ENCODE results near the gene TMEM191B. TPM values are rescaled to one million over a fixed set of nuclear protein-coding genes. Genes with fewer than 3 reads are reported as not detected.
A peak's percentile ranks its signal among the peaks of the same experiment; 100 is the strongest.
"Not testable (repeated sequence)": the region's sequence is repeated elsewhere in the genome, so short reads cannot be mapped to it uniquely, and the experiment has no call there.

Gene TMEM191B
- 1 to 10 TPM in 1 of 4 donors, under 1 TPM in 1, not detected in 2; 0.24 to 4.1 TPM for total RNA-seq

DNA sequence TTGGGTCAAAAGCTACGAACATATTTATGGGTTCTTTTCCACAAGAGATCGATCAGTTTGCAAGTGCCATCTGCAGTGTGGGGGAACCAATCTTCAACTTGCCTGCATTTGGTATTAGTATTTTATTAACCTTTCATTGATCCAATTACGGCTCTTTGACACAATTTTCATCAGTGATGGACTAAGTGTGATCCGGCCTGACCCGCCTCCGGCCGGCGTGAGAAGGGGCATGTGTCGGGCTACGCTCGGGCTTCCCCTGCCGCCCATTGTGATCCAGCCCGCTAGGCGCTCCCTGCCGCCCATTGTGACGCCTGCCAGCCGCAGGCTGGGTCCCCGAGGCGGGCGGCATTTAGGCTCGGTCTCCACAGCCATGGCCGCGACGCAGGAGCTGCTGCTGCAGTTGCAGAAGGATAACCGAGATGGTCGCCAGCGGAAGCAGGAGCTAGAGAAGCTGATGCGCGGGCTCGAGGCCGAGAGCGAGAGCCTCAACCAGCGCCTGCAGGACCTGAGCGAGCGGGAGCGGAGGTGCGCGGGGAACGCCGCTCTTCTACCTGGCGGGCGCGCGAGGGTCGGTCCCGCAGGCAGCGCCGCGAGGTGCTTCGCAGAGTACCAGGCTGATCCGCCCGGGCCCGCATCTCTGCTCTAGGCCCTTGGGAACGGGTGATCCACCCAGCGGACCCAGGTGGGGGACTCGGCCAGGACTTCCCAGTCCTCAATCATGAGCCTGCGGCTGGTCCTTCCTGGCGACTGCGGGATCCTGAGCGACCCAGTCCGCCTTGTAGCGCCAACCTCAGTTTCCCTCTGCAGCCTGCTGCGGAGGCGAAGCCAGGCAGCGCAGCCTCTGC is at the start of gene TMEM191B:
Gene TMEM191B, plus strand, starts transcription at position 51 of the 845 bp plus-strand sequence. Its CDS starts 179 bp downstream, at position 230.
- not testable (repeated sequence) for DNase-seq (ENCODE audit: low spot score); ATAC-seq (ENCODE audit: low FRiP score)

DNA sequence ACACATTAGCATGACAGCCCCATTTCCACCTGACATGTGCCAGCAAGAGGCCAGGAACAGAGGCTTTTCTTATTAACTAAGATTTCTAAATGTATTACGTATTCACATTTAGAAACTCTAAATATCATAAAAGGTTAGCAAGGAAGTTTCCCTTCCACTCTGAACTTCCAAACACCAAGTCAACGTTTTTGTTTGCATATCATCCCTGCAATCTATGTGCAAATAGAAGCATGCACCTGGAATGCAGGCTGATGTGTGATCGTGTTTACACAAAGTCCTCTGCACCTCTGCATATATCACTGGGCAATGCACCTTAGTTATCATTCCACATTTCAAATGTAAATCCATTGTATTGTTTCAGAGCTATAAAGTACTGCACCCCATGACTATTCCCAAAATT is 31.4 kb upstream of the TMEM191B start:
- DNase-seq (ENCODE audit: low spot score); ATAC-seq (ENCODE audit: low FRiP score): not testable (repeated sequence)

DNA sequence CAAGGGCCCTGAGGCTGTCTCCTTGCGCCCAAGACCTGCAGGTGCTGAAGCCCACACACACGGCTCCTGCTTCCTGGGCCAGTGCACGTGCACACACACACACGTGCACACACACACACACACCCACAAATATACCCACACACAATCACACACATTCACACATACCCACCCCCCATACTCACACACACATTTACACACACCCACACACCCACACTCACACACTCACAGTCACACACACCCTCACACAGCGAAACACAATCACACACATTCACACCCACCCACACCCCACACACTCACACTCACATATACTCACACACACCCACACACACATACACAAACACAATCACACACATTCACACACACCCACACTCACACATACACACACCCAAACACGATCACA is 16.3 kb upstream of the TMEM191B start:
- DNase-seq (ENCODE audit: low spot score); ATAC-seq (ENCODE audit: low FRiP score): not testable (repeated sequence)

DNA sequence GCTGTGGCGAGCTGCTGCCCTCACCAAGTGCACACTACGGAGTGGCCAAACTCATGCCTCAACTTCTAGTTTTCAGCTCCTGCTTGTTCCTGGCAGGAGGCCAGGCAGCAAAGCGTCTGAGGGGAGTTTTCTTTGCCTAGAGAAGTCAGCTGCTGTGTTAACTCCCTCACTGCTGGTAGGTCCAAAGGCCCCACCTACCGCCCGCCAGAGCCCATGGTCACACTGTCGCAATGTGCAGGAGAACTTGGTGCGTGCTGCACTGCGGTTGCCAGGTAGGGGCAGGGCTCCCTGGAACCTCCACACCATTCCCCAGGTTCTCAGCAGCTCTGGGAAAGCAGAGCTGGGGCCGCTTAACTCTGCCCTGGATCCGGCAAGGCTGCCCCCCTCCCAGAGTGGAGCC is 15.2 kb upstream of the TMEM191B start:
- not testable (repeated sequence) for DNase-seq (ENCODE audit: low spot score); ATAC-seq (ENCODE audit: low FRiP score)

DNA sequence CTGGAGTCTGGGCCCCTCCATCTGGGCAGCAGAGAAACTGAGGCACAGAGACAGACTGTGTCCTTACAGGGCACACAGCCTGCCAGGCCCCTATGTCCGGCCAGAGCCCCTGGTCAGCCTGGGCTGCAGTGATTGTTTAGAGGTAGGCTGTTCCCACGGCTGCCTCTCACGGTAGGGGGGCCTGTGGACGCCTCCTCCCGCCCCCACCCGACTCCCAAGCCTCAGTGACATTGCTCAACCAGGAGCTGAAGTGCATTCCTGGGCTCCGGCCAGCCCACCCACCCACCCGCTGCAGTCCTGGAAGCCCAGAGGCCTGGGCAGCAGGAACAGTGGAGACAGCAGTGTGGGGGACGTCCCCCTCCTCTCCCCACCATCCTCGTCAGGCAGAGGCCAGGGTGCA is 14.1 kb upstream of the TMEM191B start:
- not testable (repeated sequence) for ATAC-seq (ENCODE audit: low FRiP score); DNase-seq (ENCODE audit: low spot score)

DNA sequence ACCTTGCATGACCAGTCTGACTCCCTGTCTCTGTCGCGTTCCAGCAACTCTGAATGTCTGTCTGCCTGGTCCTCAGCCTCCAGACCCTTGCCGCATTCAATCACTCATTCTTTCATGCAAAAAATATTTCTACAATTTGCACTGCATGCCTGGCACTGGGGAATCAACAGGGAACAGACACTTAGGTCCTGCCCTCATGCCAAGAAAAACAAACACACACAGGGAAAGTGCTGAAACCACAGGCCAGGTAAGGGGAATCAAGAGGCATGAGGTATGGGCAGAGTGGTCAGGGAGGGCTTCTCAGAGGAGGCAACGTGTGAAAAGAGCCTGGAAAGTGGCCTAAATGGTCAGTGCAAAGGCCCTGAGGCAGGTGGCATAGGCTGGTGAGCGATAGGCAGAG is 9.5 kb upstream of the TMEM191B start, which contains the start of gene GGTLC3:
Gene GGTLC3, minus strand, starts transcription at position 101 of the 400 bp plus-strand sequence. CDS start 264 bp downstream, outside the sequence.
- not testable (repeated sequence) for ATAC-seq (ENCODE audit: low FRiP score)

DNA sequence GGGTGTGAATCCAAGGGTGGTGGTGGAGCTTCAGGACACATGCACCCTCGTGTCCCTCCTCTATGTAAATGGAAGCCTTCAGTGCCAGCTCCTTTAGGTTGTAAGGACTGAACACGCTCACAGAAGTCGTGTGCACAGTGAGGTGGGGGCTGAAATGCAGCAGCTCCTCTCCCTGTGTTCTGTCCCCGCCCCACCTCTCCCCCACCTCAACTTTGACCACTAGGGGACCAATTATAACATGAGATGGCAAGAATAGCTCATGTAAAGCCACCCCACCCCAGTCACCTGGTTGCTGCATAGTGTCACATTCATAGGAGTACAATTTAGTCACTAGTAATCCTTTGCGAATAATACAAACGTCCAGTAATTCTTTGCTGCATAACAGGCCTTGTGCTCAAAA is 4.8 kb upstream of the TMEM191B start:
- ATAC-seq (ENCODE audit: low FRiP score); DNase-seq (ENCODE audit: low spot score): not testable (repeated sequence)

More for the DNA sequence above, 9.5 kb upstream of the TMEM191B start, which contains the start of gene GGTLC3:
- DNase-seq (ENCODE audit: low spot score), result not testable (repeated sequence)

DNA sequence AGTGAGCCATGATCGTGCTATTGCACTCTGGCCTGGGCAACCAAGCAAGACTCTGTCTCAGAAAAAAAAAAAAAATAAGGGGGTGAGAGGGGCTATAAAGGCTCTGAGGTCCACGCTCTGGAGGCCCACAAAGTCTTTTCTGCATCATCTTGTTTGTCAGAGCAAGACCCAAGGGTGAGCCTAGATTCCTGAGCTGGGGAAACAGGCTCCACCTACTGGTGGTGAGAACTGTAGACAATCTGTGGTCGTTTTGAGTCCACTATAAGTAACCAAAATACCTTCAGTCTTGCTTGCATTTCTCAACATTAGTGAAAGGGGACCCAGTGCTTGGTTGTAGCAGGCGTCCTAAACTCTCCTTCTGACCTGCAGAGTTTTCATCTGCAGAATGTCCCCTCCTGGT is 4.3 kb upstream of the TMEM191B start:
- ATAC-seq (ENCODE audit: low FRiP score); DNase-seq (ENCODE audit: low spot score): not testable (repeated sequence)

DNA sequence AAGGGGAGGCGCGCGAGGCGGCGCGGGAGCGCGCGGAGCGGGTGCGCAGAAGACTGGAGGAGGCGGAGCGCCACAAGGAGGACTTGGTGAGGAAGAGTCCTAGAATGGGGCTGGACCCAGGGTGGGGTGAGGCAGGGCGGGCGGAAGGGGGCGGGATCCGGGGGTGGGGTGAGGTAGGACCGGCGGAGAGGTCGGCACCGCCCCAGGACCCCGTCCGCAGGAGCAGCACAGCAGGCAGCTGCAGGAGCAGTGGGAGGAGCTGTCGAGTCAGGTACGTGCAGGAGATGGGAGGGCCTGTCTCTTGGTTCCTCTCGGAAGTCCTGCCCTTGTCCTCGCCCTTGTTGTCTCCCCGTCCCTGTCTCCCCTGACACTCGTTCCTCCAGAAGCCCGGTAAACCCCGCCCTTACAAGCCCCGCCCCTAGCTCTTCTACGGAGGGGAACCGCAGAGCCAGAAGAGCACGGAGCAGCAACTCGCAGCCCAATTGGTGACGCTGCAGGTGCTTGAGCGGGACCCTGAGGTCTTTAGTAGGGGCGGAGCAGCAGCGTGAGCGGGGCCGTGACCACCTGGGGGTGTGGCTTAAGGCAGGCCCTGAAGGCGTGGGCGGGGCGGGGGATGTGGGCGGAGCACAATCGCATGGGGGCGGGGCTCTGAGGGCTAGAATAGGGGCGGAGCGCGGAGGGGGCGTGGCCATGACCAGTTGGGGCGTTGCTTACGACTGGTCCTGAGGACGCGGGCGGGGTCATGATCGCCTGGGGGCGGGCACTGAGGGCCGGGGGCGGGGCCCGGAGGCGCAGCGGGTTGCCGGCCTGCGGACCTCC is 1.2 kb downstream of the TMEM191B start:
- ATAC-seq (ENCODE audit: low FRiP score) (peak; percentile 94), DNase-seq (ENCODE audit: low spot score) (peak; percentile 86)

DNA sequence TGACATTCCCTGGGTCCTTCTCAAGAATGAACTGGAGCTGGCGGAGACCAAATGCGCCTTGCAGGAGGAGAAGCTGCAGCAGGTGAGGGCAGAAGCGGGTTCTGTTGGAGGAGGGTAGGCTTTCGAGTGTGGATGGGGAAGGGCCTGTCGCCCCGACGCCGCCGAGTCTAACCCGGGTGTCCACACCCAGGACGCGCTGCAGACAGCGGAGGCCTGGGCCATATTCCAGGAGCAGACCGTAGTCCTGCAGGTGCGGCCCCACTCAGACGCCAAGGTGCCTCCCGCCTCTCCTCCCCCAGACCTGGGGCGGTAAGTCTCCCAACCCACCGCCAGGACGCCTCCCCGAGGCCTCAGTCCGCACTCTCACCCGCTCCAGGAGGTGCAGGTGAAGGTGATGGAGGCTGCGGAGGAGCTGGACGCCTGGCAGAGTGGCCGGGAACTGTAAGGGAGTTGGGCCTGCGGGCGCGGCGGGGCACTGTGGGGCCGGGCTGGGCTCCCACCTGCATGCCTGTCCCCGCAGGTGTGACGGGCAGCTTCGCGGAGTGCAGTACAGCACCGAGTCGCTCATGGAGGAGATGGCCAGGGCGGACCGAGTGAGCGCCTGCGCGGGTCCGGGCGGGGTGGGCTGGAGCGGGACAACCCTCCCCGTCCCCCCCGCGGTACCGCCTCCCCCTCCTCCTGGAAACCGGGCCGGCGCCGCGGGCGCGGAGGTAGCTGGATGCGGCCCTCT is 2.0 kb downstream of the TMEM191B start:
- DNase-seq (ENCODE audit: low spot score), result not testable (repeated sequence)
- ATAC-seq (ENCODE audit: low FRiP score), result peak; percentile 33

DNA sequence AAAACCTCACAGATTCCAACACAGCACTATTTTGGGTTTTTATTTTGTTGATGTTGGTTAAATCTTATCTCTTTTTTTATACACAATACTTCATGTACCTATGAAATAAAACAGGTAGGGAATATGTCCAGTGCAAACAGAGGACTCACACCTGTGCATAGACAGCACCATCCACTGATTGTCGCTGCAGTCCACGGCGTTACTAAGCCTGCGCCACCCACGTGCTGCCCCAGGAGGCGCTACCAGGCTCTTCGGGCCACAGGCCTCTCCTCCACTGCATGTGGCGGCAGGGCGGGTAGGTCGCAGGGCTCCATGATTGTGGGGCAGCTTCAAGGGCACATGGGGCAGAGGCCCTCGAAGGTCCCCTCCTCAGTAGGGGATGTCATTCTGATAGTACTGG is 6.0 kb downstream of the TMEM191B start:
- ATAC-seq (ENCODE audit: low FRiP score); DNase-seq (ENCODE audit: low spot score): not testable (repeated sequence)

DNA sequence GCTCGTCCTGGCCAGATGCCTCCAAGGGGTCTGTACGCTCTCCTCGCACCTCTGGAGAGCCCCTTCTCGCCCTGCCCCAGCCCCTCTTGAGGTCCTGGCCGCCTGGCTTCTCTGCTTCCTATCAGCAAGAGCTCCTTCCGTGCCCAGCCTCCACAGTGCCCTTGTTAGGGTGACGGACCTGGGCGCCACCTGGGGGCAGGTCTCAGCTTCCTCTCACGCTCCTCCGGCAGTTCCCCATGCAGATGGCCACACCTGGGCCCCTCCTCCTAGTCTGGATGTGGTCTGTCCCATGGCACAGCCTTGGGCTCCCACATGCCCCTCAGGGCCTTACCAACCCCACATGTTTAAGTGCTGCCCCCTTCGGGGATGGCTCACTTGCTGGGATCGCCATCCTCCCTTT is 6.7 kb downstream of the TMEM191B start:
- DNase-seq (ENCODE audit: low spot score); ATAC-seq (ENCODE audit: low FRiP score): not testable (repeated sequence)

DNA sequence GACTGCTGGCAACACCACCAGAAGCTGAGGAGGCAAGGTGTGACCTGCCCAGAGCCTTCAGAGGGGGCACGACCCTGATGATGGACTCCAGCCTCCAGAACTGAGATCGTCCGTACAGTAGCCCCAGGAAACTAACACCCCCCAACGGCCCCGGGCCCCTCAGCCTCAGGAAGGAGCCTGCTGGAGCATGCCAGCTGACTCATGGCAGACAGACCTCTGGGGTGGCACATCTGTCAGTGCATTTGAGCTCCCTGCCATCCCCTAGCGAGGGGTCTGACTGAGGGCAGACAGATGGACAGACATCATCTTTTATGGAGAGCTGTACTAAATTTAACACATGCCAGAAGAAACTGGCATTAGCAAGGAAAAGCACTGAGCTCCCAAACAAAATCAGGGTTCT is 12.4 kb downstream of the TMEM191B start:
- not testable (repeated sequence) for DNase-seq (ENCODE audit: low spot score); ATAC-seq (ENCODE audit: low FRiP score)

DNA sequence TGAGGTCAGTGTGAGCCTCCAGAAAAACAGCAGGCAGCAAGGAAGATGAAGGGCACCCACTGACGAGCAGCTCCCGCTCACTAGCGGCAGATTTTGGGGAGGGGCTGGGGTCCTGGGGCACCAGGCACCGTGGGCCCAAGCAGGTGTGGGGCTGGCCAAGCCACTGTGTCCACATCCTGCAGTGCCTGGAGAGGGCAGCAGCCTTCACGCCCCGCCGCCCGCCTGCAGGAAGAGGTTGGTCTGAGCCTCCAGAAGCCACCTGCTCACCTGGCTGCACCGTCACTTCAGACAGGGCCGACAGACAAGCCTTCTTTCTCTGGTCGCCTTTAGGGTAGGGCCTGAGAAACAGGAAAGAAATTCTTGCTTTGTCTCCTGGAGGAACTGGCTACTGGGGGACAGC is 15.8 kb downstream of the TMEM191B start:
- ATAC-seq (ENCODE audit: low FRiP score); DNase-seq (ENCODE audit: low spot score): not testable (repeated sequence)

DNA sequence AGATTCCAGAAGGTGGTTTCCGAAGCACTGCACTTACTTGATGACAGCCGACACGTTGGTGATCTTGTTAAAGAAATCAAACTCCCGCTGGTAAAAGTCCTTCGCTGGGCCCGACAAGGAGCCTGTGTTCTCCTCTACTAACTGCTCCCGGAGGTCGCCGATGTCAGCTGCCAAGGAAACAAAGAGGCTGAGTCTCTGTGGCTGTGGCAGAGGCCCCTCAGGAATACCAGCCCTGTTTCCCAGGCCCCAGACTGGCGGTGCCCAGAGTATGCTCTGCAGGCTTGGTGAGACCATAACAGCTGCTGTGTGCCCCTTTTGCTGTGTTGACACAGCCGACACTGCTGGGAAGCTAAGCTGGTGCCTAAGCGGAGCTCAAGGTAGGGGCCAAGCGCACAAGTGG is 17.0 kb downstream of the TMEM191B start:
- ATAC-seq (ENCODE audit: low FRiP score), result not testable (repeated sequence)

DNA sequence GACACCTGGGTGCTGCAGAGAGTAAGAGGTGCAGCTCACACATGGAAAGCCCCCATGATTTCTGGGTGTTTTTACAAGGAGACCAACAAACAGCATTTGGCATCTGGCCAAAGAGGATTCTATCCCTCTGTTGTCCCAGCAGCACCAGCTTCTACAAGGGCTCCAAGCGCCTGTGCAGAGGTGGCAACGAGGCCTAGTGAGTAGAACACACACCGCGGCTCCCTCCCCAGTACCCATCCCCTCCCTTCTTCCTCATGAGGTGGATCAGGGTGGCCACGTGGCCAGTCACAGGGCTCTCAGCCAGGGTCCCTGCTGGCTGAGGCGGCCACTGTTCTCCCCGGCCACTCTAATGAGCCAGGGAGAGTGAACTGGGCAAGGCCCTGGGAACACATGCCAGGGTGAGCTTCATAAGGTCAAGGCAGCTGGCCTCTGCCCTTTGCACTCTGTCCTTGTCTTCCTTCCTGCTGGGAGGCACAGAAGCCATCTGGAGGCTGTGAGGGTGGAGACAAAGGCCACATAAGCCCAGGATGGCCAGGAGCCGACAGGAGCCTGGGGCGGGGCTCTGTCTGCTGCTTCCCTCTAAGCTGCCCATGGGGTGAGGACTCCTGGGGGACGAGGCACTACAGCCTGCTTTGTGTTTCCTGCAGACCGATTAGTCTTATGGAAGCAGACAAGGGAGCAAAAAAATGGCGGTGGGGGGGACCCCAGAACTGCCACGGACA is 22.0 kb downstream of the TMEM191B start:
- not testable (repeated sequence) for DNase-seq (ENCODE audit: low spot score); ATAC-seq (ENCODE audit: low FRiP score)

More for the DNA sequence above, 17.0 kb downstream of the TMEM191B start:
- not testable (repeated sequence) for DNase-seq (ENCODE audit: low spot score)

DNA sequence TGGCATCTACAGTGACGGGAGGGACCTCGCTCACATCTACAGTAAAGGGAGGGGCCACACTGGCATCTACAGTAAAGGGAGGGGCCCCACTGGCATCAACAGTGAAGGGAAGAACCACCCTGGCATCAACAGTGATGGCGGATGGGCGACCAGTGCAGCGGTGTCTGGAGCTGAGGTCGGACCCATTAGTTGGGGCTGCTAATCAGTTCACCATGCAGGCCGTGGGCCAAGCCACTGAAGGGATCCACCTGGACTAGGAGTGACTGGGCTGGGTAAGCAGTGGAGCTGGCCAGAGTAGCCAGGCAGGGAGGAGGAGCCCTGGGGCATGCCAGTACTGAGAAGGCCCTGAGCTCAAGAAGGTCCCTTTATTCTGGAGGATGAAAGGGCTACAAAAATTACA is 23.4 kb downstream of the TMEM191B start:
- not testable (repeated sequence) for DNase-seq (ENCODE audit: low spot score)

DNA sequence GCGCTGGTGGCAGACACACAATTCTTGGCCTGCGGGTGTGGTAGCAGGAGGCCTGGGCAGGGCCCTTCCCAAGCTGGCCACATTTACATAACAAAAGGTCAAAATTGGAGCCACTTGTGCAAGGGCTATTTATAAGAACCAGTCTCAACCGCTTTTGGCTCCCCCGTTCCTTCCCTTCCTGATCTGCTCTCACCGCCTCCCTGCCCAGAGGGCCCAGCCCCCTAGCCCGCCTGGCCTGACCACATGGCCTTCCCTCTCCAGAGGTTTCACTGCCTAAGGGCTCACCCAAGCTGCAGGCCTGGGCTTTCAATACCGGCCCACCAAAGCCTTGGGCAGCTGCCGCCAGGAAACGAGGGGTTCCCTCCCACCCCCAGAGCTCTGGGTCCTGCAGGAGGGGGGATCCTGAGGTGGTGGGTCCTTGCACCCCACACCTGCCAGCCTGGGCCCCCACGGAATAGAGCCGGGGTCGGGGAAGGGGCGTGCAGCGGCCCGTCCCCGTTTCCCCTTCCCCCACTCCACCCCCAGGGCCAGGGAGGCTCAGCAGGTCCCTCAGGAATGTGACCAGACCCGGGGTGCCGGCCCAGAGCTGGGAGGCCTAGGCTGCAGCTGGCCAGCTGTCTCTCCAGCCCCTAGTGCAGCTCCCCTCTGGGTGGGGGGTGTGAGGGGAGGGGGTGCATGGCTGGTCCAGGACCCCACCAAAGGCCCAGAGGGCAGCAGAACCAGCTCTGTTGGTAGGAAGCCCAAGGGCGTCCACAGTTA is 25.4 kb downstream of the TMEM191B start:
- not testable (repeated sequence) for ATAC-seq (ENCODE audit: low FRiP score)

More for the DNA sequence above, 23.4 kb downstream of the TMEM191B start:
- ATAC-seq (ENCODE audit: low FRiP score), result not testable (repeated sequence)

More for the DNA sequence above, 25.4 kb downstream of the TMEM191B start:
- not testable (repeated sequence) for DNase-seq (ENCODE audit: low spot score)
